Measurements from ENCODE around the gene TEAD1.

GRCh38 chr11:12838463-12839123 is 164.4 kb downstream of the TEAD1 start:
- TF ChIP-seq, protein P1, sequence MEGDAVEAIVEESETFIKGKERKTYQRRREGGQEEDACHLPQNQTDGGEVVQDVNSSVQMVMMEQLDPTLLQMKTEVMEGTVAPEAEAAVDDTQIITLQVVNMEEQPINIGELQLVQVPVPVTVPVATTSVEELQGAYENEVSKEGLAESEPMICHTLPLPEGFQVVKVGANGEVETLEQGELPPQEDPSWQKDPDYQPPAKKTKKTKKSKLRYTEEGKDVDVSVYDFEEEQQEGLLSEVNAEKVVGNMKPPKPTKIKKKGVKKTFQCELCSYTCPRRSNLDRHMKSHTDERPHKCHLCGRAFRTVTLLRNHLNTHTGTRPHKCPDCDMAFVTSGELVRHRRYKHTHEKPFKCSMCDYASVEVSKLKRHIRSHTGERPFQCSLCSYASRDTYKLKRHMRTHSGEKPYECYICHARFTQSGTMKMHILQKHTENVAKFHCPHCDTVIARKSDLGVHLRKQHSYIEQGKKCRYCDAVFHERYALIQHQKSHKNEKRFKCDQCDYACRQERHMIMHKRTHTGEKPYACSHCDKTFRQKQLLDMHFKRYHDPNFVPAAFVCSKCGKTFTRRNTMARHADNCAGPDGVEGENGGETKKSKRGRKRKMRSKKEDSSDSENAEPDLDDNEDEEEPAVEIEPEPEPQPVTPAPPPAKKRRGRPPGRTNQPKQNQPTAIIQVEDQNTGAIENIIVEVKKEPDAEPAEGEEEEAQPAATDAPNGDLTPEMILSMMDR (IDR thresholded peaks at IDR 0.05; ENCODE audit: low read length): no peak
- no peak for TF ChIP-seq EZH2 (optimal IDR thresholded peaks at IDR 0.05; ENCODE audit: low read depth, low read length)
